Measurements from ENCODE around the gene CCDC12.

Gene CCDC12

GRCh38 chr3:46959161-46959511 is 17.4 kb downstream of the CCDC12 start:
- TF ChIP-seq NFIC (IDR thresholded peaks at IDR 0.05) (no peak), TCF12 (IDR thresholded peaks at IDR 0.05; ENCODE audit: low read depth) (no peak), CREB1 (IDR thresholded peaks at IDR 0.05; ENCODE audit: low read depth) (no peak), USF1 (IDR thresholded peaks at IDR 0.05) (no peak), RAD21 (IDR thresholded peaks at IDR 0.05; ENCODE audit: low read depth) (no peak), TEAD4 (IDR thresholded peaks at IDR 0.05) (no peak), TAF1 (IDR thresholded peaks at IDR 0.05; ENCODE audit: low read depth) (no peak), EGR1 (IDR thresholded peaks at IDR 0.05) (no peak), YY1 (IDR thresholded peaks at IDR 0.05; ENCODE audit: low read depth) (no peak)

GRCh38 chr3:46958467-46959160 is 17.9 kb downstream of the CCDC12 start:
- TF ChIP-seq EP300 (IDR thresholded peaks at IDR 0.05; ENCODE audit: borderline replicate concordance) (no peak), YY1 (IDR thresholded peaks at IDR 0.05; ENCODE audit: low read depth) (no peak), TAF1 (IDR thresholded peaks at IDR 0.05; ENCODE audit: low read depth) (no peak), USF1 (IDR thresholded peaks at IDR 0.05) (no peak), TEAD4 (IDR thresholded peaks at IDR 0.05) (no peak), CEBPB (IDR thresholded peaks at IDR 0.05) (no peak), NFIC (IDR thresholded peaks at IDR 0.05) (no peak), MAX (IDR thresholded peaks at IDR 0.05) (no peak), EGR1 (IDR thresholded peaks at IDR 0.05) (no peak), CREB1 (IDR thresholded peaks at IDR 0.05; ENCODE audit: low read depth) (no peak), REST (IDR thresholded peaks at IDR 0.05; ENCODE audit: low read depth) (no peak), FOXM1 (IDR thresholded peaks at IDR 0.05; ENCODE audit: borderline replicate concordance, low read depth) (no peak), ZBTB7A (IDR thresholded peaks at IDR 0.05; ENCODE audit: low read depth) (no peak), TCF12 (IDR thresholded peaks at IDR 0.05; ENCODE audit: low read depth) (no peak), RAD21 (IDR thresholded peaks at IDR 0.05; ENCODE audit: low read depth) (no peak)

- TF ChIP-seq EGR1 (IDR thresholded peaks at IDR 0.05) (no peak), USF1 (IDR thresholded peaks at IDR 0.05) (no peak), TEAD4 (IDR thresholded peaks at IDR 0.05) (no peak), RAD21 (IDR thresholded peaks at IDR 0.05; ENCODE audit: low read depth) (no peak), CEBPB (IDR thresholded peaks at IDR 0.05) (no peak), ZBTB7A (IDR thresholded peaks at IDR 0.05; ENCODE audit: low read depth) (no peak), REST (IDR thresholded peaks at IDR 0.05; ENCODE audit: low read depth) (no peak), TCF12 (IDR thresholded peaks at IDR 0.05; ENCODE audit: low read depth) (no peak), FOXM1 (IDR thresholded peaks at IDR 0.05; ENCODE audit: borderline replicate concordance, low read depth) (no peak), TAF1 (IDR thresholded peaks at IDR 0.05; ENCODE audit: low read depth) (no peak), EP300 (IDR thresholded peaks at IDR 0.05; ENCODE audit: borderline replicate concordance) (no peak), MAX (IDR thresholded peaks at IDR 0.05) (no peak), CREB1 (IDR thresholded peaks at IDR 0.05; ENCODE audit: low read depth) (no peak), NFIC (IDR thresholded peaks at IDR 0.05) (no peak), YY1 (IDR thresholded peaks at IDR 0.05; ENCODE audit: low read depth) (no peak)
These were observed 19.3 kb downstream of the CCDC12 start for GRCh38 chr3:46957092-46957820.

- TF ChIP-seq CREB1 (IDR thresholded peaks at IDR 0.05; ENCODE audit: low read depth) (no peak), YY1 (IDR thresholded peaks at IDR 0.05; ENCODE audit: low read depth) (no peak), CEBPB (IDR thresholded peaks at IDR 0.05) (no peak), ZBTB7A (IDR thresholded peaks at IDR 0.05; ENCODE audit: low read depth) (no peak), EGR1 (IDR thresholded peaks at IDR 0.05) (no peak), RAD21 (IDR thresholded peaks at IDR 0.05; ENCODE audit: low read depth) (no peak), TAF1 (IDR thresholded peaks at IDR 0.05; ENCODE audit: low read depth) (no peak), EP300 (IDR thresholded peaks at IDR 0.05; ENCODE audit: borderline replicate concordance) (no peak)
These were observed 20.7 kb downstream of the CCDC12 start for GRCh38 chr3:46955801-46956259.

- TF ChIP-seq EGR1 (IDR thresholded peaks at IDR 0.05) = no peak
- TF ChIP-seq ZBTB7A (IDR thresholded peaks at IDR 0.05; ENCODE audit: low read depth) = no peak
- no peak for TF ChIP-seq EP300 (IDR thresholded peaks at IDR 0.05; ENCODE audit: borderline replicate concordance)
- TF ChIP-seq TCF12 (IDR thresholded peaks at IDR 0.05; ENCODE audit: low read depth) = no peak
- TF ChIP-seq FOXM1 (IDR thresholded peaks at IDR 0.05; ENCODE audit: borderline replicate concordance, low read depth) = no peak
- TF ChIP-seq CEBPB (IDR thresholded peaks at IDR 0.05) = no peak
- TF ChIP-seq REST (IDR thresholded peaks at IDR 0.05; ENCODE audit: low read depth) = no peak
- no peak for TF ChIP-seq TAF1 (IDR thresholded peaks at IDR 0.05; ENCODE audit: low read depth)
- no peak for TF ChIP-seq MAX (IDR thresholded peaks at IDR 0.05)
- TF ChIP-seq RAD21 (IDR thresholded peaks at IDR 0.05; ENCODE audit: low read depth) = no peak
- TF ChIP-seq YY1 (IDR thresholded peaks at IDR 0.05; ENCODE audit: low read depth) = no peak
- no peak for TF ChIP-seq NFIC (IDR thresholded peaks at IDR 0.05)
- no peak for TF ChIP-seq CREB1 (IDR thresholded peaks at IDR 0.05; ENCODE audit: low read depth)
- TF ChIP-seq USF1 (IDR thresholded peaks at IDR 0.05) = no peak
- no peak for TF ChIP-seq TEAD4 (IDR thresholded peaks at IDR 0.05)
These were observed 21.4 kb downstream of the CCDC12 start for GRCh38 chr3:46955157-46955556.
